Glomerular visceral epithelial cell (primary cell): Measurements from ENCODE around the gene ATG4A.

Source experiments
- DNase-seq: peaks from one replicate; pipeline ENCODE4 v3.0.0-alpha.2; 2016; ENCODE audit errors: extremely low spot score

Gene ATG4A

DNA sequence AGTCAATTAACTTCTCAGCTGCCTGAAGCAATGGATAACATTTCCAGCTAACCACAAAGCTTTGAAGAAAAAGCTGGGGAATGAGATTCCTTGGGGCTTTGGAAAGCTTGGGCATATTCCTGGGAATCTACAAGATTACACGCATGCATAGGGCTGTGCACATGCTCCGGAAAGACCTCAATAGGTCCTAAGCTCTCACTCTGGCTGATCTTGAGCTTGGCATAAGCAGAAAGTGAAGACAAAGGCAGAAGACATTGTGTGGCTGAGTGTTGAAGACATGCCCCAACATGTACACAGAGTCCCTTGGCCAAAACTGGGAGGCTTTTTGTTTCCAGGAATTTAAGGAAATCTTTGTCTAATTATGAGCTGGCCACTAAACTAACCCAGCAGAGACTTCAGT, 31.2 kb downstream of the ATG4A start:
- DNase-seq: peak; percentile 0

DNA sequence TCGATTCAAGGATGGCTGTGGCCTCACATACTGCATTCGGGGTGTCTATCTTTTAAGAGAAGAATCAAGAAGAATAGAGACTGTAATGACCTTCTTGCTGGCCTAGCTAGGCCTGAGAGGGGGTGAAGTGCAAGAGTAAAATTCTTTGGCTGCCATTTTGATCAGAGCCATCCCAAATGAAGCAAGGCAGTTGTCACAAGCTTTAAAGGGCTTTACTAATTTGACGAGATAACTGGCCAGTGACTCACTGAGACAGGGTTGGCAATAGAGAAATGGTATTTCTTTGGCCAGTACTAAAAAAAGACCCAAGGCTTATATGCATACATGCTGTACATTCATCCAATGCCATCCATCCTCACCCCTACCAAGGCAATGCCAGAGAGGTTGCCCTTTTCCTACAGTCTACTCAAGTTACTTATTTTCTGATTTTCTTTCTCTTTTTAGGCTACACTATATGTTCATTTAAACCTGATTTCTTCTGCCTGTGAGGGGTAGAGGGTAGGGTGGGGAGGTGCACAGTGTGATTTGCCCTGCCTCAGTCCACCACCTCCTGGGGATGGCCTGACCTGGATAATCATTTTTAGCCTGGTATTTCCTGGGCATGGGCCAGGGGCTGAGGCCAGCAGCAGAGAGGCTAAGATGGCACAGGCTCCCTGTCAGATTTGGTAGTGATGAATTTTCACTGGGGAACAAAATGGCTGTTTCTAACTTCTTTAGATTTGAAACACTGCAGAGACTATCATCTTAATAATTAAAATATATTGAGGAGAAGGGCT, 32.2 kb downstream of the ATG4A start:
- DNase-seq: no peak

- DNase-seq: no peak
Measured at GRCh38 chrX:108126661-108127060, 35.1 kb downstream of the ATG4A start.

DNA sequence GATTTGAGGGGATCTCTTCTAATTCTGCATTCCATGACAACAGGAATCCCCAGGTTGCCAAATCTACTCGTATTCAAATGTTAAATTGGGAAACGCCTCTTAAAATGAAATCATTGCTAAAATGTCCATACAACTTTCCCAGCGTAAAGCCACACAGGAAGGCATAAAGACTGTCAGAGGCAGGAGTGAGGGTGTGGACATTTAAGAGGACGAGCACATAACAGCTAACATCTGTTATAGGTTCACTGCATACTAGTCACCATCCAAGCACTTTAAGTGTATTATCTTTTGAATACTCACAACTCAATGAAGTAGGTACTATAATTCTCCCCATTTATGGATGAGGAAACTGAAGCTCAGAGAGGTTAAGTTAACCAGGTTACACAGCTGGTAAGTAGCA, 35.6 kb downstream of the ATG4A start:
- no peak for DNase-seq

- DNase-seq: no peak
Measured at GRCh38 chrX:108130889-108131288, 39.3 kb downstream of the ATG4A start.

GRCh38 chrX:108131471-108131870, 39.9 kb downstream of the ATG4A start:
- DNase-seq: peak; percentile 0

GRCh38 chrX:108132034-108132433, 40.5 kb downstream of the ATG4A start:
- no peak for DNase-seq

DNA sequence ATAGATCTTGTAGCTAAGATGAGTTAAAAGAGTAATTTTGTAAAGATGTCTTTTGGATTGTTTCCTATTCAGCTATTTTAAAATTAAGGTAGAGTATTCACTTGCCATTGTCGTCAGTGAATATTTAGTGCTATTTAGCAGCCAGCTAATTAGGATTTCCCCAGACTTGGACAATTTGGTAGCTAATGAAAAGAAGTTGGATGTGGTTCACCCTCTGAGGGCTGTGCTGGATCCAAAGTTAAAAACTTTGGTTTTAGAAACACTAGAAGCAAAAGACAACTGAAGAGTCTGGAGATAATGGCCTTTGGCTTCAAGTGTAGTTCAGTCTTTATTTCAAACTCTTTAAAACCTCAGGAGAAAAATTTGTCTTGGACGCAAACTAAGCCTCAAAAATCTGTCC, 41.3 kb downstream of the ATG4A start:
- DNase-seq: no peak

GRCh38 chrX:108134724-108135123, 43.1 kb downstream of the ATG4A start:
- DNase-seq: no peak

GRCh38 chrX:108138814-108139702, 47.5 kb downstream of the ATG4A start:
- no peak for DNase-seq

GRCh38 chrX:108148524-108148923, 56.9 kb downstream of the ATG4A start:
- no peak for DNase-seq

DNA sequence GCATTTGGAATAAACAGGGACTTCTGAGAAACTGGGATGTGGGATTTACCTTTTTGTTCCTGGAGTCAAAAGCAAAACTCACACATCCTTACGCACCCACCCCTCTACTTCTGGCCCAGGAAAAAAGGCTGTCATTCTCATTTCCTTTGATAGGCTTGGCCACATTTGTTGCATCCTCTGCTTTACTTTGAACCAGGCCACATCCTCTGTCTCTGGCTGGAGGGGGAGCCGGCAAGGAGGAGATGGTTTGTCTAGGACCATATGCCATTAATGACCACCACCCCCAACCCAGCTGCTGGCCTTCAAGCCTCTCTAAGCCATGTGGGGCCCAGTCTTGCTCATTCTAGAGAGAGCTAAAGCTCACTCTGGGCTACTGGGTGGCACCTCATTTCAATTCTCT, 64.5 kb downstream of the ATG4A start:
- no peak for DNase-seq

DNA sequence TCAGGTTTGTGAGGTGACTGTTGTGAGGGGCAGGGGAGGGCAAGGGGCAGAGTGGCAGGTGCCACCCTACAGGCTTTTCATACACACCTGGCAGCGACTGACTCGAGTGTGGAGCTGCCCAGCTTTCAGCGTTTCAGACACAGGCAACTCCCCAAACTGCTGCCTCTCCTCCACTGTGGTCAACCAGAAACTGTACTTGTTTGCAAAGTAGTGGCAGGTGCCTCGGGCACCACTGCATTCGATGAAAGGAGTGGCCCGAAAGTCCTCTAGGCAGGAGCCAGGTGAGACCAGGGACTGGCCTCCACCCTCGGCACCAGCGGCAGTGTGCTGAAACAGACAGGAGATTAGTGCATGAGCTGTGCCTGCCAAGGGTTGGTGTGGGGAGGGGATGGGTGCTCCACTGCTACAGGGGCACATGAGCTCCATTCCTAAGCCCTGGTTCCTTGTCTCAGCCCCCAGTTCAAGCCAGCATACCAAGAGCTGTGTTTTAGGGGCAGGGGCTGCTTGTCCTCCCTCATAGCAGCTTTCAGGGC, 65.4 kb downstream of the ATG4A start:
- no peak for DNase-seq

GRCh38 chrX:108157628-108158027, 66.0 kb downstream of the ATG4A start:
- DNase-seq: no peak

DNA sequence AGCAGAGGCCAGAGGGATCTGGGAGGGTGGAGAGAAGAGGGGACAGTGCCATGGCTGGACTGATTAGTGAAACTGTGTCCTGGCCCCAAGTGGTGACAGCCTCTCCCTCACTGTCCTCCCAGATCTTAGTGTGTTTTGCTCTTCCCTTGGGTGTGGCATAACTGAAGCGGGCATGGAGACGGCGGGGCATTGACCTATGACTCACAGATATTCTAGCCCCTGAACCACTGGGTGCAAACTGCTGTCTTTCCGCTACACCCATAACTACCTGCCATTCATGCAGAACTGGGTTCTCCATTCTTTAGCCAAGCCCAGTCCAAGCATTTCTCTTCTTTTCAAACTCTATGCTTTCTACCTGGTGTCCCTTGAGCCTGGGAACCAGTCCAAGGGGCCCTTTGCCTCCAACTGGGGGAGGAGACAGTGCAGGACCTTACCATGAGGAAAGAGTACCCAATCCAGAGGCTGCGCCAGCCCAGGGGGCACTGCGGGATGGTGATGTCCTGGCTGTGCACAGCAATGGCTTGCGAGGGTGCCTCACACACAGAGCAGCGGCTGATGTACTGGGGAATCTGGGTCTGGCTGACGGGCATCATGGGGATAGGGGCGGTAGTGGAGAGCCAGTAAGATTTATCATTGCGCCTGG, 67.6 kb downstream of the ATG4A start:
- DNase-seq: no peak

DNA sequence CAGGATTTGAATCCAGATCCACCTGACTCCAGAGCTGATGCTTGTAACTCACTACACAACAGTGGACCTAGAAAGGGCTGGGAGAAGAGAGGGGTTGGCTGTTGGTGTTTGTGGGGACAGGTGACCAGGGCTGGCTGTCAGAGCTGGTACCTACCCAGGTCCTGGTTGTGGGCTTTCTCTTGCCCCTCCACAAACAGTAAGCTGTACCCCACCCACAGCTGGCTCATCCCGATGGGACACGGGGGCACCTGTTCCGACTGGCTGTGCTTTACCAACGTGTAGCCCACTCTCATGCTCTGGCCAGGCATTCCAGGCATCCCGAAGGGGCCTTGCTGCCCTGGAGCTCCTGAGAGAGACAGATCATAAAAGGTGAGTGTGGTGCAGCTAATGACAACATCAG, 68.7 kb downstream of the ATG4A start:
- no peak for DNase-seq

DNA sequence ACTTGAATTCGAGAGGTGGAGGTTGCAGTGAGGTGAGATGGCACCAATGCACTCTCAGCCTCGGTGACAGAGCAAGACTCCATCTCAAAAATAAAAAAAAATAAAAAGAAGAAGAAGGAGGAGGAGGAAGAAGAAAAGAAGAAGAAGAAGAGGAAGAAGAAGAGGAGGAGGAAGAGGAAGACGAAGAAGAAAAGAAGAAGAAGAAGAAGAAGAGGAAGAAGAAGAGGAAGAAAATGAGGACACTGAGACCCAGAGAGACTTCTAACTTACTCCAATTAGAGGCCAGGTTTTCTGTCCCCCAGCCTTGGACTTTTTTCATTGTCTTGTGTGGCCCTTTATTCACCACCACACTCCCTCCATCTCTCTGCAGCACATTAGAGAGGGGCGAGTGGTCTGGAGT, 70.7 kb downstream of the ATG4A start:
- DNase-seq: no peak

DNA sequence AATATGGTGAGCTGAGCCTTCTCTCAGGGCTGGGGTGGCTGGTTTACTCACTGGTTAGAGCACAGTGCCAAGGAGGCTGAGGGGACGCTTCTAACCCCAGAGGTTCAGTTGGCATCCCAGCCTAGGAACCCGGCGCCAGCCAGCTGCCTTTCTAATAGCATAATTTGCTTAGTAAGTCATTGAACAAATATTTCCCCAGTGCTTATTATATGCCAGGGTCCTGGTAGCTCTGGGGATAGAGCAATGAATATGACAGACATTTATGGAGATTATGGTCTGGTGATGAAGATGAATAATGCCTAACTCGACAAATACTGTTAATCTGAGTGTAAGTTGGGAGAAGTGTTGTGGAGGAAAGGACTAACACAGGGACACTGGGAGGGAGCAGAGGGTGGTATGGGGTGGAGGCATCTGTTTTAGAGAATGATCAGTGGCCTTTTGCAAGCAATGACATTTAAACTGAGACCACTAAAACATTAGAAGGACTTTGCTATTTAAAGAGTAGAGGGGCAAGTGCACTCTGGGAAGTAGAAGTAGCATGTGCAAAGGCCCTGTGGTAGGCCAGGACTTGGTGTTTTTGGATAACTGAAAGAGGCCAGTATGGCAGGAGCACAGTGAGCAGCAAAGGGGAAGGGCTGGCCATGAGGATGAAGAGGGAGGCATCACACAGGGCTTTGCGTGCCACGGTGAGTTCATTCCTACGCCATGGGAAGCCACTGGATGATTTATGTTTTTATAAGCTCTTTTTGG, 71.9 kb downstream of the ATG4A start:
- DNase-seq: no peak

- peak; percentile 51 for DNase-seq
Measured at GRCh38 chrX:108165383-108166111, 74.0 kb downstream of the ATG4A start.

DNA sequence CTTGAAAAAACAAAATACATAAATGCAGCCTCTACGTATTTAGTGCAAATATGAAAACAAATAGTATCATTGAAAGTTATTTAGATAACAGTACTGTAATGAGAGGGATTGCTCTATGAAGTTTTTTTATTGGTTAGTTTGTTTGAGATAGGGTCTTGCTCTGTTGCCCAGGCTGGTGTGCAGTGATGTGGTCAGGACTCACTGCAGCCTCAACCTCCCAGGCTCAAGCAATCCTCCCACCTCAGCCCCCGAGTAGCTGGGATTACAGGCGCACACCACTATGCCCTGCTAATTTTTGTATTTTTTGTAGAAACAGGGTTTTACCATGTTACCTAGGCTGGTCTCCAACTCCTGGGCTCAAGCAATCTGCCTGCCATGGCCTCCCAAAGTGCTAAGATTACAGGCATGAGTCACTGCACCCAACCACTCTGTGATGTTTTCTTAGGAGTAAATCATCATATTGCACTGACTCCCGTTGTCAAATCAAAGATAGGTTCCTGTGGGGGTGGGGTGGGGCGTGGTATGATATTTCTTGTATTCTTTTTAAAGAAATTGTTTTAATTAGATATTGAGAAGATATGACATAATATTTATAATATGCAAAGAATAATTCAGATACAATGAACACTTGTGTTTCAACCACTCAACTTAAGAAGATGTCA, 75.8 kb downstream of the ATG4A start:
- peak; percentile 53 for DNase-seq
